NCI-H1092 (cell line): ENCODE results near the gene FERMT1.
"Not testable (repeated sequence)": the region's sequence is repeated elsewhere in the genome, so short reads cannot be mapped to it uniquely, and the experiment has no call there.

ENCODE experiments used
- DNase-seq: peaks from one replicate; lab custom pipeline; 2025; lab: John Stamatoyannopoulos, UW

Gene FERMT1

DNA sequence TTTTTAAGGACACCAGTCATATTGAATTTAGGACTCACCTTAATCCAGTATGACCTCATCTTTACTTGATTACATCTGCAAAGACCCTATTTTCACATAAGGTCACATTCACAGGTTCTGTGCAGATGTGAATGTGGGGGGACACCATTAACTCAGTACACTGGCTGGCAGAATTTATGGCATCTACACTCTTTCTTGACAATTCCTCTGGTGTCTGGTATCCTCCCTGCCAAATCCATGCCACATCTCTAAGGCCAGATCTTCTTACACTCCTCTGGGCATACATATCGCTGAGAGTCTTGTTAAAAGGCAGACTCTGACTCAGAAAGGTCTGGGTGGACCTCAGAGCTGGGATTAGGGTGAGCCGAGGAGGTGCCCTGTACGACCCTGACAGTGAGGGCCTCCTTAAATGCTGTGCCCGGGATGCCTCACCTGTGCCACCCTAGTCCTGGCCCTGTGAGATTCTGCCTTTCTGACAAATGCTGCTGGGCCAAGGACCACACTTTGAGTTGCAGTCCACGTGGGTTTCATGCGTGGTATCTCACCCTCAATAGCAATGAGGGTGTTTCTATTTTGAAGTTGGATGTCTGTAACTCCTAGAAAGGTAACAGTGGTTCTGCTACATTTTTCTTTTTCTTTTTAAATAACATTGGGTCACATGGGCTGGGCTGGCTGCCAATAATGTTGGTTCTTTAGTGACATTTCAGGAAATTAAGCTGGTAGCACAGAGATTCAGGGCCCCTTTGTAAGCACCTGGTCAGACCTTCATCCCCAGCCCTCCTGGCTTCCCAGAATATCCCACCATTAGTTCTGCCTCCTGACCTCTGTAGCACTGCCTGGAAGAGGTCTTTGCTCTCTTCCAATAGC is 51.8 kb downstream of the FERMT1 start:
- DNase-seq: no peak

DNA sequence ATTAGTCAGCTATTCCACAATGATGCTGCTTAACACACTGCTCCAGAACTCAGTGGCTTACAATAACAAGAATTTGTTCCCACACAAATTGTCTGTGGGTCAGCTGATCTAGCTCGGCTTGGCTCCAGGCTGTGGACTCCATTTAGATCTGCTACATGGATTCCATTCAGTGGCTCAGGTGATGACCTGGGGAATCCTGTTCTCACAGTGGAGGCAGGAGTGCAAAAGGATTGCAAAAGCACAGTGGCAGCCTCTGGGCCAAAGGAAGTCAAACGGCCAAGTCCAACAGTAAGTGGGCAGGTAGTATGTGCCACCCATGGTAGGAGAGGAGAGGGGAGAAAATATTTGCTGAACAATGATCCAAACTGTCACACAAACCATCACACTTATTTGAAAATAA is 53.2 kb downstream of the FERMT1 start:
- no peak for DNase-seq

DNA sequence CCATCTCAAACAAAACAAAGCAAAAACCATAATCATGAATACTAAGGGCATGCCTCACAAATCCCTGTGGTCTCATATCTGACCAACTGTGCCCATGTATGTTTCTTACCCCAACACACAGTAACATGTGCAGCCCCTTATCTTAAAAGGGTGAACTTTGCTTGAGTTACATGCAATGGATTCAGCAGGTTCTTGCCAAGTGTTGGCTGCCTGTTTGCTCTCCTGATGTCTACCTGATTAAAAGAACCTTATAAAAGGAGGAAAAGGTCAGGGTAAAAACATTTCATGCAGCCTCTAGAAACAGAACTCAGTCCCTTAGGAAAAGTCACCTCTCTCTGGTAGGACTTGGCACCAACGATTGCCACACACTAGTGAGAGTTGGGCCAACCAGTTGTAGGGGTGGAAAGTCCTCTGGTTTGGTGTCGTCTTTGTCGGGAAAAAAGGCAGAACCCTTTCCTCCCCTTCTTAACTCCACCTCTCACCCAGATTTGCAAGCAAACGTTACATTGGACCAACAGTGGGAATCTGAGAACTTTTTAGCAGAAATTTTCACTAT is 55.0 kb downstream of the FERMT1 start:
- no peak for DNase-seq

DNA sequence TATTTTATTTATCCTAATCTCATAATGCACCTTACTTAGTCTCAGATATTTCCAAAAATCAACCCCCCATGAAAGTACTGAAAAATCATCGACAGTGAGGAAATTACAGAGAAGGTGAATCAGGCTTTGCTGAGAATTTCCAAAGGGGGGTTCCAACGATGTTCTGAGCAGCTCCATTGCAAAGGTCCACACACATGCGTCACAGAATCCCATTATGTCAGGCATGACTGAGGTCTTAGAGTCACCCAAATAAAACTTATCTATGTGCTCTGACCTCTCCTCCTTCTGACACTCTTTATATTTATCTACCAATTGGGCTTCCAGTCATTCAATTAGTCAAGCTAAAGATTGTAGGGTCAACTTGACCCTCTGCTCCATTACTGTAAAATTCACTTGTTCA is 56.2 kb downstream of the FERMT1 start:
- no peak for DNase-seq

DNA sequence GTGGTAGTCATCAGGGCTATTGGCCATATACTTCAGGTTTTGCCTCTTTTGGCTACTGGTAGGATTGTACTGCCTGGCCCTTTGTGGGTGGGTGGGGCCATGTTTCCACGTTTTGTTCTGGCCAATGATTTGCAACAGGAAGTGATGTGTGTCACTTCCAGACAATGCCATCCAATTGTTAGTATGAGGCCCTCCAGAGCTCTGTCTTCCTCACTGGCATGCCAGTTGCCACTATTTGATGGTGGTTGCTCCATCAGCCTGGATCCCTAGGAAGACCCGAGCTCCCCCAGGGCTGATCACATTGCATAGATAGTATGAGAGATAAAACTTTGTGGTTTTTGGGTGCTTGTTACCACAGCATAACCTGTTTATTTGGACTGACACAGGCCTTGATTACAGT is 61.3 kb downstream of the FERMT1 start:
- DNase-seq: no peak

DNA sequence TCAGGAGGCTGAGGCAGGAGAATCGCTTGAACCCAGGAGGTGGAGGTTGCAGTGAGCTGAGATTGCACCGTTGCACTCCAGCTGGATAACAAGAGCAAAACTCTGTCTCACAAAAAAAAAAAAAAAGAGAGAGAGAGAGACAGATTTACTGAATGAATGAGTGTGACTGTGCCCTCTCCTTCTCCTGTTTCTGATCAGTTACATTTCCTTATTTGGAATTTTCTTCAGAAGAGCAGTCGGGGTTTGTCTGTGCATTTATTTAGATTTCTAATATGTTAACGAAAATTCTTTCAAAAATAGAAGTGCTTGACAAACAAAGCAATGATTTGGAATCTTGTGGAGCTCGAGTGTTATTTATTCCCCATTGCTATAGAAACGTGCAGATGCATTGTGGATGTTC is 62.6 kb downstream of the FERMT1 start:
- no peak for DNase-seq

DNA sequence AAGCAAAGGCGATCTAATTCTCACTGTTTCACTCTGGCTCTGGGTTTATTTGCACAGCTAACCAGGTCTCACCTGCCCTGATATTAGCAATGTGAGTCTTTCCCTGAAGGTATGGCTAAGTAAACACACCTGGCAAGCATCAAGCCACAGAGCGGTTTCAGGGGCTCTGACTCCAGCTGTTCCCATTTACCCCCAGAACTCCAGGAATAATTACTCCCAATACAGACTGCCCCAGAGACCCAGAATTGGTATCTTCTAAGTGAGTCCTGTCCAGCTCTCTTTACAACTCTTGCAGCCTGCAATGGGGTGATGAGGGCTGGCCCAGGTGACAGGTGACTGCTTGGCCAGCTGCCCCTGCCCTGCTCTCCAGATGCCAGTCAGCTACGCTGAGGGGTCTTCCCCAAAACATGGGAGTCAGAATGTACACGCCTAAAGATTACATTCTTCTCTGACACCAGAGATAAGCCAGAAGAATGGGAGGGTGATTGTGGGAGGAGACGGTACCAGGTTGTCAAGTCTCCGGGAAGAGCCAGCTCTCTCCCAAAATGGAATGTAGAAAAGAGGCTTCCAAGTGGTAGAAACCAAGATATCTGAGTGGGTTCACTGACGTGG is 64.0 kb downstream of the FERMT1 start:
- DNase-seq: no peak

DNA sequence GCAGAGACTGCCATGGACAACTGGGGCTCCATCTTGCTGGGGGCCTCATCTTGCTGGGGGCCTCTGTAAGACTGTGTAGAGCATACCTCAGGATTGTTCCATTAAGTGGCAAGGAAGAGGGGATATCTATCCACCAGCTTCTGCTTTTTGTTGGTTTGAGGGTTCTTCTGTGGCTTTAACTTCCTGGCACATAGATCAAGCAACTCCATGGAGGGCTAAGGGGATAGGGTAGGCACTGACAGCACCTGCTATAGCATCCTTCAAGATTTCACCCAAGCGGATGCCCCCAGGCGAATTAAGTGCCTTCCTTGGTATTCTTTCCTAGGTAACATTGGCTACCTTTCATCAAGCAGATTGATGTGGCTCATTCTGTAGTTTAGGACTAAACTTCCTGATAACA is 65.1 kb downstream of the FERMT1 start:
- DNase-seq: no peak

DNA sequence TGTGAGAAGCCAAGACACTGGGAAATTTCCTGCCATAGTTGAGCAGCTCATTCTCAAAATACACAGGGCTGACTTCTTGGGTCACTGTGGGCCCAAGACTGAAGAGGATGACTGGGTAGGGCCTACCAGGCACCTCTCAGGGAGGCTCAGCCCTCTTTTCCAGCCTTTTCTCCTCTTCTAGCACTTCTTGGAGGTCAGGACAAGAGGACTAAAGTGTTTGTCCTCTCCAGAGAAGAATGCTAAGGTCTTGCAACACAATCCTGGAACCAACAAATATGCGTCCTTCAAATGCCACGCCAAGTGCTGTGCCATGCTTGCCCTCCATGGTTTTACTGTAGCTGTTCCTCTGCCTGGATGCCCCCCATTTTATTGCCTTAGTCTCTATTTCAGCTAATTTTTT is 65.7 kb downstream of the FERMT1 start:
- no peak for DNase-seq

DNA sequence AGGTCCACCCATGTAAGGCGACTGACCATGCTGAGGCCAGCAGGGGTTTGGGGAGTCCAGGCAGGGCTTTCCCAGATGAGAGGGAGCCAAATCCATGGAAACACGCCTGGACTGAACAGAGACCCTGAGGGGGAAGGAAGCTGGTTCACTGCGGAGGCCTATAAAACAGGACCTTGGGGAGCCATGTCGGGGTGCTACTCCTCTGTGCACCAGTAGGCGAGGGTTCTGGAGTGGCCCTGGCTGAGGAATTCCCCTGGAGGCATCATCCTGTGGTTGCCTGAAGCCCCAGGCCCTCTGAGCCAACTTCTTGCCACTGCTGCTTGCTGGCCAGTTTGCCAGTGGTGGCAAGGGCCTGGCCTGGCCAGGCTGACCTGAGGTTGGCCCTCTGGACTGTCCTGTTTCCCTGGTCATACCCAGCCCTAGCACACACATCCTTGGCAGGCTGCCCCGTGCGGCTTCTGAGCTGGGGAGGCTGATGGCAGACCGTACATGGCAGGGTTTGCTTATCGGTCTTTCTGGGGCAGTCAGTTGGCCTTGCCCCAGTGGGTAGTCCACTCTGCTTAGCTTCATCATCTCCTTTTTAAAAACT is 66.8 kb downstream of the FERMT1 start:
- no peak for DNase-seq

DNA sequence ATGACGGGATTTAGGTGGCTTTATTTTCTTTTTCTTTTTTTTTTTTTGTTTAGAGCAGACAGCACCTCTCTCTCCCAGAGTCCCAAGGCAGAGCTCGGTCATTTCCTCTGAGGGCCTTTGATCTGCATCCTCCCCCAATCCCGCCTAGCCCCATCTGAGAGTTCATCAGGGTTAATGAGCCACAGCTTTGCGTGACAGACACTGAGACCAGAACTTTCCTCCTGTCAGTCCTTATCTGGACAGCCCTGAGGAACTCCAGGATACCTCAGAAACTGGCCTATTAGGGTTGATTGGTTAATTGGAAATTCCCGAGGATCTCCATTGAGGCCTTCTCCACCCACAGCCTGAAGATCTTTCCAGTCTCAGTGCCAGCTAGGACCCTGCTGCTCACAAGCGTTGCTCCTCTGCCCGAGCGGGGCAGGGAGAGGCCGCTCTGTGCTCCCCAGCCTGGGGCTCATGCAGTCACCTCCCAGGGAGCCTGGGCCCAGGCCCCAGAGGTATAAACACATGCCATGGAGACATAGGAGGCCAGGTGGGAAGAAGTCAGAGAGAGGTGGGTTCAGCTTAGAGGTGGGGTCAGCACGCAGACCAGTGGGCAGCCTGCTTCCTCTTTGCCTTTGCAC is 67.6 kb downstream of the FERMT1 start:
- no peak for DNase-seq

DNA sequence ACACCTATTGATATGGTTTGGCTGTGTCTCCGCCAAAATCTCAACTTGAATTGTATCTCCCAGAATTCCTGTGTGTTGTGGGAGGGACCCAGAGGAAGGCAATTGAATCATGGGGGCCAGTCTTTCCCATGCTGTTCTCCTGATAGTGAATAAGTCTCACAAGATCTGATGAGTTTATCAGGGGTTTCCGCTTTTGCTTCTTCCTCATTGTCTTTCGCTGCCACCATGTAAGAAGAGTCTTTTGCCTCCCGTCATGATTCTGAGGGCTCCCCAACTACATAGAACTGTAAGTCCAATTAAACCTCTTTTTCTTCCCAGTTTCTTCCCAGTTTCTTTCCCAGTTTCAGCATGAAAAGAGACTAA is 68.2 kb downstream of the FERMT1 start:
- not testable (repeated sequence) for DNase-seq

DNA sequence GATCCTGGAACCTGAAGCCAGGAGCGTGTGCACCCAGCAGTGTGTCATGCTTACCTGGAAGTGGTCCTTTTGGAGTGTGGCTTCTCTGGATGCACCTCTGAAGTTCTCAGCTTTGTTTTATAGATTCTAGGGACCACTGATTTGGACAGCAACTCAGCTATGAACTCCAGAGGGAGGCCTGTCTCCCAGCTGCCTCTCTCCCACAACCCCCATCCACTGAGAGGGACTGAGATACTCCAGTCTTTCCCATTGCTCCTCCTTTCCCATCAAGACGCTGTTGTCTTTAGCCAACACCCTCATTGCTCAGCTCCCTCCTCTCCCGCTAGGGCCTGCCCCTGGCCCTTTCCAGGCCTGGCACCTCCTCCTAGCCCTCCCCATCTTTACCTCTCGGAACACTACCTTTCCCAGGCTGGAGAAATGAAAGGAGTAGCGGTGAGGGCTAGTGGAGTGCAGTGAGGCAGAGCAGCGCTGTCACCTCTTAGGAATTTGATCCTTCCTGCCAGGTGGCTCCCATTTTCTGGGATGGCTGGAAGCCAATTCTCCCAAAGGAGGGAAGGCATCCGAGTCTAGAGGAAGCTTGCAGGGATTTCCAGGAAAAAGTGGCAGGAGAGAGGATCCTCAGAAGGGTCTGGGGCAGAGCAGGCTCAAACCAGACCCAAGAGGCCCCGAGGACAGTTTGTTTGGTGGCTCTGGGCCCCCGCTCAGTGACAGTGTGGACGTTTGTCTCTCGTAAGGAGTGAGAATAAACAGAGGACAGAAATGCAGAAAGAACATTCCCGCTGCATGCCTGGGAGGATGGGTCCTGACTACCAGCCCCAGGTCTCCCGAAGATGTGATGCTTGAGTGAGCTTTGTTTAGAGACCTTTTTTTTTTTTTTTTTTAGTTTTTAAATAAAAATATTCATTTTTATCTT is 68.8 kb downstream of the FERMT1 start, which contains the start of gene LRRN4:
LRRN4 (minus strand) TSS at position 285 of the 913 bp plus-strand sequence. CDS start 1,261 bp downstream, outside the sequence.
- peak; percentile 25 for DNase-seq

DNA sequence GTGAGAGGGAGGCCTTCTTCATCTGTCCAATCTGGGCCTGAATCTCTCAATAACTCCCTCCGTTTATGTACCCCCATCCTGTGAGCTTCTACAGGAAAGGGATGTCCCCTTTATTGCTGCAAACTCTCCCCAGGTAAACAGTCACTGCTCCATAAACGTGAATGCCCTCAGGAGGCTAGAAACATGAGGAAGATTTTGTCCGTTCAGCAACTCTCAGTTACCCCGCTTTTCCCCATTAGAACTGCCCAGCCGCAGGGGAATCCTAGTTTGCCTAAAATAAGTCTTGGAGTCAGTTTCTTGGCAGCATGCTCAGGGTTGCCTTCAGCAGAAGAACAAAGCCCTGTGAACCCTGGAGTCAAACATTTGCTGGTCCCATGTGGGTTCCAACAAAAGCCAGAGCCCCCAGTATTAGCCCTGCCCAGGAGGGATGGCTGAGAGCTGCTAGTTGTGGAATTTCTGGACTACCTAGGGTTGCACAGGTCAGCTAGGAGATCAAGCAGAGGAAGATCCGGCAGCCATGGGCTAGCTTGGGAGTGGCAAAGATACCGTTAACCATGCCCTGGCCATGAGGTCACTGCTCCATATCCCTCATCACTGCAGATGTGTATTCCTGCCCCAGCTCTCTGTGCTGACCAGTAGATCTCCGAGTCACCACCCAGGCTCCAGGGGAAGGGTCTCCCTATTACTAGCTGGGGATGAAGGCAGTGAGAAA is 69.6 kb downstream of the FERMT1 start:
- DNase-seq: no peak

DNA sequence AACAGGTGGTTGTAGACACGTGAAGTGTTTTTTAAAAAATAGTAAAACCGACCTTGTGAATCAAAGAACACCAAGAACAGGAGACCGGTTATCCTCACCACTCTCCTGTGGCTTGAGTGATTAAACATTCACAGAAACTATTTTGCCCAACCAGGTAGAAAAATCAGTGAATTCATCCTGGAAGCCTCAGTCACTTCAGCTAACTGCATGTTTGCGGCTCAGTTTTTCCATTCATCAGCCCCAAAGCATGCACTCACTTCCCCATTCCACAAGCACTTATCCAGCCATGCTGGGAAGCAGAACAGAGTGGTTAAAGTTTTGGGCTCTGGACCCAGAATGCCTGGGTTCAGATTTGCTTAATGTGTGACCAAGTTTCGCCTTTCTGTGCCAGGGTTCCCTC is 71.3 kb downstream of the FERMT1 start:
- no peak for DNase-seq

DNA sequence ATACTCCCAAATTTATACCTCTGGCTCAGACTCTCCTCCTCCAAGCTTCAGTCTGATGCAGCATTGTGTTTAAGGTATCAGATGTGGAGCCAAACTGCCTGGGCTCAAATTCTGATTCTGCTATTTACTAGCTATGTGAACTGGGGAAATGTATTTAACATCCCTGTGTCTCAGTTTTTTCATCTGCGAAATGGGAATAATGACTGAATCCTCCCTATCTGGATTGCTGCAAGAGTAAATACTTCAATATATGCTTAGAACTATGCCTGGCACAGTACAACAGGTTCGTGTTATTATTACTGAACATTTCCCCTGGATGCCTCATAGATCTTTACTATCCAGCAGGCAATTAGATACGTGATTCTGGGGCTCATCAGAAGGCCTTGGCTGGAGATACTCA is 74.4 kb downstream of the FERMT1 start:
- DNase-seq: no peak

DNA sequence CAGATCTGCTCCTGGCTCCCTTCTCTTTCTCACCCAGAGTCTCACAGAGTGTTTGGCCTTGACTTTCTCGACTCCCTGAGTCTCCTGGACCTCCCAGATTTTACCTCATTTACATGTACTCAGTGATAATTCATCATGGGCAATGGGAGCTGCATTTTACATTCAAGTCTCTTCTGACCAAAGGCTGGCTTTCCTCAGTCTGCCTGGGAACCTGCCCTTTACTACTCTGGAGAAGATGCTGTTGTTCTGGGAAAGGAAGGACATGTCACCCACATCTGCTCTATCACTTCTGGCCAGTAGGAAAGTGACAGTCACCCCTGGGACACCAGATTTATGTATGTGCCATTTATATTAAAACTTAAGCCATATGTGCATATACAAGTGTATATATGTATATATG is 76.4 kb downstream of the FERMT1 start:
- DNase-seq: no peak

DNA sequence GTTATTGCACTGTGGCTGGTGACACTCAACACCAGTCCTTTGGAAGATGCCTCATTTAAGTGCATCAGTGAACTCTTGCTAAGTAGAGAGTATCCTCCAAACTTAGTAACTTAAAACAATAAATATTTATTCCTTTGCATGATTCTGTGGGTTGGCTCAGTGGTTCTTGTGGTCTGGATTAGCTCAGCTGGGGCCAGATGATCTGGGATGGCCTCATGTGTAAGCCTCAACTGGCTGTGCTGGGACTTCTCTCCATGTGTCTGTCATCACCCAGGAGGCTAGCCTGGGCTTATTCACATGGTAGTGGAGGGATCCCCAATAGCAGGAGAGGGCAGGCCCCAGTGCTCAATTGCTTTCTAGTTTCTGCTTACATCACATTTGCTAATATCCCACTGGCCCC is 77.3 kb downstream of the FERMT1 start:
- DNase-seq: no peak

DNA sequence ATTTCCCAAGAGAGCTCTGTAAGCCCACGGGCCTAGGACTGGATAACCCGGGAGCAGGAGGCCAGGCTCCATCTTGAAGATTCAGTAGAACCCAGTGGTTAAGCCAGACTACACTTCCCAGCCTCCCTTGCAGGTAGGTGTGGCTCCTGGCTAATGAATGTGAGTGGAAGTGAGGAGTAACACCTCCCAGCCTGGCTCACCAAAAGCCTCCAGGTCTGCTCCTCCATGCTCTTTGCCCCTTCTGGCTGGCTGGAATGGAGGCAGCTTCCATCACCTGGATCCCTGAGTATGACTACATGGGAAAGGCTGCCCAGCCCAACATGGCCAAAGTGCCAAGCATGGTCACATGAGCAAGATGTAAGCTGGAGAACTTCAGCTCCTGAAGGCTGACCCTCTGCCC is 78.7 kb downstream of the FERMT1 start:
- DNase-seq: no peak

DNA sequence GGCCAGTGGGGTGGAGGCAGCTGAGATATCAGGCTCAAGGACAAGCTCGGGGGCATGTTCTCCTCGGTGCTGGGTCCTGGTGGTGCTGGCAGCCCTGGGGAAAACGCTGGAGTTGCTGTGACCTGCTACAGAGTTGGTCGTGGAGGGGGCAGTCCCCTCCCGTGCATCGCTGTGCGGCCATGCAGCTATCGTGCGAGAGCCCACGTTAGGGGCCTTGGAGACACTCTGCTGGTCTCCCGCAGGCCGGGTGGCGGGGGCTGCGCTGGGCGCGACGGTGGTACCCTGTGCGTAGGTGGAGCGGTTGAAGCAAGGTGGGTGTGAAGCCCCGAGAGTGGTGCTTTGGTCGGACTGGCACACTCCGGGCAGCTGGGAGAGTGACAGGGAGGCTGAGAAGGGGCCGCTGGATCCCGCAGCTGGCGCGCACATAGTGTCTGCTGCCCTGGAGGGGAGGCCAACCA is 81.0 kb downstream of the FERMT1 start:
- no peak for DNase-seq
